Sigmoid colon (tissue), 4 donors: ENCODE data around the gene RELN.

Experiments
- CTCF ChIP-seq, 4 experiments: fragments of 450-650 bp in 3 of 4; fragments of 200-600 bp in 1 of 4; IDR thresholded peaks; one replicate each; pipeline ENCODE4 v1.5.1; 2016 to 2019; ENCODE audit warnings: antibody characterized with exemption in 4 of 4, mild to moderate bottlenecking in 3 of 4, moderate library complexity in 2 of 4
- EP300 ChIP-seq, 4 donors: sonication (generic); formaldehyde crosslinking; IDR thresholded peaks; one replicate each; pipeline ENCODE4 v1.6.1; 2017; ENCODE audit warnings: antibody characterized with exemption in 4 of 4

- no peak for TF ChIP-seq CTCF (IDR thresholded peaks at IDR 0.05)
- no peak for TF ChIP-seq EP300 (IDR thresholded peaks at IDR 0.05)
Observed at GRCh38 chr7:103658055-103659005, 331.1 kb downstream of the RELN start.
